ENCODE results near the gene TMEM200A.

GRCh38 chr6:130489514-130489913 lies 123.7 kb downstream of the TMEM200A start:
- TF ChIP-seq EZH2 (IDR thresholded peaks at IDR 0.05; ENCODE audit: borderline replicate concordance, low read length): no peak
- TF ChIP-seq CTCF (conservative IDR thresholded peaks at IDR 0.05 in 1 of 2, IDR thresholded peaks at IDR 0.05 in 1 of 2; ENCODE audit: extremely low read depth in 1 of 2, insufficient read depth in 1 of 2, low read depth in 1 of 2, low read length in 2 of 2): no peak
